Stimulated activated CD8-positive, alpha-beta memory T cell treated with anti-CD3 and anti-CD28 coated beads, Interleukin-7, amount 100 ng/mL, for 4 hours (primary cell): ENCODE data around the gene ICAM3.

Experiments
- DNase-seq, 2 donors: peaks; one replicate each; pipeline ENCODE4 v3.0.0-alpha.2; 2020; ENCODE audit warnings: low read depth in 2 of 2

Gene ICAM3

DNA sequence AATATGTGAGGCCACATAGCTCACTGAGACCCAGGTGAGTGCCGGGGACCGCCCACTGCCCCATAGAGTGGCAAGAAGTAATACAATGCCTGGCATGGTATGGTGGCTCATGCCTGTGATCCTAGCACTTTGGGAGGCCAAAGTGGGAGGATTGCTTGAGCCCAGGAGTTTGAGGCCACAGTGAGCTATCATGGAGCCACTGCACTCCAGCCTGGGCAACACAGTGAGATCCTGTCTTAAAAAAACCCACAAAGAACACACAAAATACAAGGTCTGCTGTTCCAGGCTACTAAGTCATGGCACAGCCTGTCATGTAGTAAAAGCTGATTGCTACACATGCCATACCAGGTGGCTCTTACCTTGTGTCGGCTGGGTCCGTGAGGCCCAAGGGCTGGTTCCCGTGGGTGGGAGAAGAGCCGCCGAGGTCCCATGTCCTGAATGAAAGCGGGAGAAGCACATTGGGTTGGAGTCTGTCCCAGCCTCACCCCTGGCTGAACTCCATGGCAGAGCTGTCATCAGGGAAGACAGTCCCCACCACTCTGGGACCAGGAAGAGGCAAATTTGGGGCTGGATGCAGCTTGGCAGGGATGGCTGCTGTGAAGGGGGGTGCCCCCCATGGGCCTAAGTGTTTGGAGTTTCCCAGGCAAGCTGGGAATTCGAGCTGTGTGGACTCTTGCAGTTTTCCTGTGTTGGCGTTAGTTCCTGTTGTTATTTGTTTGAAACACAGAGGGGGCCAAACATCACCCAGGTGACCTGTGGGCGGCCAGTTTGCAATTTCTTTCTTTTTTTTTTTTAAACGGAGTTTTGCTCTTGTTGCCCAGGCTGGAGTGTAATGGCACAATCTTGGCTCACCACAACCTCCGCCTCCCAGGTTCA lies 20.4 kb downstream of the ICAM3 start:
- DNase-seq, result no peak

DNA sequence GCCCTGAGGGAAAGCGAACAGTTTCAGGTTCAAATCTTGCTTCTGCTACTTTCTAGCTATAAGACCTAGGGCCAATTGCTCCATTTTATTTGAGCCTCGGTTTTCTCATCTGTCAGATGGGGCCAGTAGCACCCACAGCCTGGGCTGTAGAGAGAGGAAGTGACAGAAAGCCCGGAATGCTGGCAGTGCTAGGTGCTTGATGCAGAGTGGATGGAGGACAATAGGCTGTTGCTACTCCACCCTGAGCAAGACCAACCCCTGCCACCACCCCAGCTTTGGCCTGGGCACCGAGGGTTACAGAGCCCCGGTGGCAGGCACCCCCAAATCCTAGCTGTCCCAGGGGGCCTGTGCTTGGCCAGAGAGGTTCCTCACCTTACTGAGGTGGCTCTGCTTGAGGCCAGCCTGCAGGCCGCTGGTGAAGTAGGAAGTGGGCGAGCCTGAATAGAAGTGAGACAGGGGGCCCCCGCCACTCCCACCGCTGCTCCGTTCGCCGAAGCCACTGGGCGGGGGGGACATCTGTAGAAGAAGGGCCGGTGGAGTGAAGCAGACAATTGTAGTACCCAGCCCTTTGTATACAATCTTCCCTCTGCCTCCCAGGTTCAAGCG lies 21.5 kb downstream of the ICAM3 start:
- DNase-seq, result no peak

DNA sequence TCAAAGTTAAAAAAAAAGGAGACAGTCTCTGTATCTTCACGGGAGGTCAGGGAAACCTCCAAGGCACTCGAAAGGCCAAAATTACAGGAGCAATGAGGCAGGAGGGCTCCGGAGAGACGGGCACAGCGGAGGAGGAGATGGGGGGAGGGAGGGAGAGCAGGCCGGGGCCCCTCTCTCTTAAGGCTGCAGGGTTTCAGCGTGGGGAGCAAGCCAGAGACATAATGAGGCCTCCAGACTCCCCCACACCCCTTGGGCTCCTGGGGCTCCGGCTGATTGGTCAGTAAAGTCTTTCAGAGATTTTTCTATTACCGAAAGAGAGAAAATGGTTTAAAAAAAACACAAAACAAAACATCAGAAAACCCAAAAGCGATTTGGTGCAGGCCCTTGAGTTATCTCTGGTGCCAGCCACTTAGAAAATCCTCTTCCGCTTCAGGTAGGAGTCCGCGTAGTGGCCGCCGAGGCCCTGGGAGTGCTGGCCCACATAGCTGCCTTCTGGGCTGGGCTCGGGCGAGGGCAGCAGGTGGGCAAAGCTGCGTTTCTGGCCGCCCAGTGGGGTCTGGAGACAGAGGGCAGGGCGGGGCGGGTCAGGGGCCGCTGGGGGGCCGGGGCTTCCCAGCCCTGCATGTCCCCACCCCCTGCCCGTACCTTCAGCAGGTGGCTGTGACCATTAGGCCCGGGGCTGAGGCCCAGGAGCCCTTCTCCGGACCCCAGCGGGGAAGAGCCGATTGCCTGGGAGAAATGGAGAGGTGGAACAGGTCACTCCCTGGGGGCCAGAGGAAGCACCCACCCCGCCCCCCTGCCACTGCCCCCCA lies 22.2 kb downstream of the ICAM3 start:
- DNase-seq, result no peak

DNA sequence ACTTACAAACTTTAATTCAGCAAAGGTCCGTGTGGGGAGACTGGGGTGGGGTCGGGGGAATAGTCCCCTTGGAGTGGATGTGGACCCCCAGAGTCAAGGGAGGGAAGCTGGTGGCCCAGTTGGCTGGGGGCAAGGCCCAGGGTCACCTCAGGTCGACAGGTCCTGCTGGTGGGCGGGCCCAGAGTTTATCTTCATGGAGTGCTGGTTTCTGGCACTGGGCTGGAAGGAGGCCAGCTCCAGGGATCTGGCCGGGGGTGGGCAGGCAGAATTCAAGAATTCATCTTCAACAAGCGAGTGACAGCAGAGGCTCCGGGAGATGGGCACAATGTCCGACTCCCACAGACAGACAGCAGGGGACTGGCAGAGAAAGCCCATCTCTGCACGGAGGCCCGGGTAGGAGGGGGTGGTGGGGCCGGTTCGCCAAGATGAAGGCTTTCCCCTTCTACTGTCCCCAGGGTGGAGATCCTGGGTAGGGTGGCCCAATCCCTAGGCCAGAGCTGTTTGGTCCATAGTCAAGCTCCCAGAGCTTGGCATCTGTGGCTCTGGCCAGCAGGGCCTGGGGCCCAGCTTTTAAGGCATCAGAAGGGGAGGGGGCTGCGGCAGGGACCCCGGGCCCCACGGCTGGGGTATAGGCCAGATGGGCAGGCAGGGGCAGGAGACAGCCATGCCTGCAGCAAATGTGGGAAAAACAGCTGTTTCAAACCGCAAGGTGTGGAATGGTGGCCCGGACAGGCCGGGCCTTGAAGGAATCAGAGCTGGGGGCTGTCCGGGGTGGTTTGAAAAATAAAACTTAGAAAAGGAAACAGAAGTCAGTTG lies 23.0 kb downstream of the ICAM3 start:
- no peak for DNase-seq

DNA sequence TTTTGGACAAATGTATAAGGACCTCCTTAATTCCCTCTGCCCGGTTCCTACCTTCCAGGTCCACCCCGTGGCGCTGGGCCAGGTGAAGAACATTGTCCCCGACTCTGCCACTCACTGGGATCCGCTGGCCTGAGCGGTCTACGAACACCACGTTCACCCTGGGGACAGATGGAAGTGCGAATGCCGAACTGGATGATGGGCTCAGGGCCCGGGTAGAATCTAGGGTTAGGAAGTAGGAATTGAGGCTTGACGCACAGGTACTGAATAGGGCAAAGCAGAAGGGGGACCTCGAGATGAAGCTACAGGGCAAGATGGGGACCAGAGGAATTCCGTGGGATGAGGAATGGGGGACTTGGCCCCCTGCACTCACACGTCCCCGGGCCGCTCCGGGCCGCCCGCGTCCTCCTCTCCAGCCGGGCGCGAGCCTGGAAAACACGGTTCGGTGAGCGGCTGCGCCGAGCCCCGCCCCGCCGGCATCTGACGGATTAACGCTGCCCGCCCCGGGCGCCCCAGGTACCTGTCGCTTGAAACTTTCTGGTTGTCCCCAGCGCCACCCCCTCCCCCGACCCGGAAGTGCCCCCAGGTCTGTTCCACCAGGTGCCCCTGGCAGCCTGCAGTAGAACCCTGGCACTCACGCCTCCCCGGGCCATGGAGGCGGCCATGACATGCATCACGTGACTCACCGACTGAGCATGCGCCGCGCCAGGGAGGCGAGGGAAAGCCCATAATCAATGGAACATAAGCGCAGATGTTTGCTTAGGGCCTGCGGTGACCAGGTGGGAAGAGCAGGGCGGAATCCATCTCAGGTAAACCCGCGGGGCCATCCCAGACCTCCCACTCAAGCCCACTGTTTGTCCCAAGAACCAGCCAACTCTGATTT lies 23.8 kb downstream of the ICAM3 start, which contains the start of gene FDX2:
Gene FDX2 (minus strand): TSS at position 681 of the 880 bp plus-strand sequence. CDS start 19 bp downstream, at position 662.
- peak; percentile 86 to 87 for DNase-seq

DNA sequence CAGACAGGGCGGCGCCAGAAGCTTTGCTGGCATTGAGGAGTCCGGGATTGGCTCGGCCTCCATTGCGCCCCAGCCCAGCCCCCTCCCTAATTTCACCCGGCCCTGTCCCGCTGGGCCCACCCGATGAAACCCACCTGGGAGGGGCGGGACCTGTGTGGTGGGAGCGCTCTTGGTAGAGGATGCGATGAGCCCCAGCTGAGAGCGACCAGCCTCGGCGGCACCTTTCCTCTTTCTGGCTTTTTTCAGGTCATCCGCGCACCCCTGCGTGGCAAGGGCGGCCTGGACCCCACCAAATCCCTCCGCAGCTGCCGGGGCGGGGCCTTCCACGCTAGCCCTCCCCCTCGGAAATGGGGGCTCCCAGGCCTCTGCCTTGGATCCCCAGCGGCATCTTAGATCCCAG lies 30.0 kb downstream of the ICAM3 start, which contains the start of gene ZGLP1:
Gene ZGLP1 (minus strand): TSS at position 393 of the 400 bp plus-strand sequence.
- no peak for DNase-seq

DNA sequence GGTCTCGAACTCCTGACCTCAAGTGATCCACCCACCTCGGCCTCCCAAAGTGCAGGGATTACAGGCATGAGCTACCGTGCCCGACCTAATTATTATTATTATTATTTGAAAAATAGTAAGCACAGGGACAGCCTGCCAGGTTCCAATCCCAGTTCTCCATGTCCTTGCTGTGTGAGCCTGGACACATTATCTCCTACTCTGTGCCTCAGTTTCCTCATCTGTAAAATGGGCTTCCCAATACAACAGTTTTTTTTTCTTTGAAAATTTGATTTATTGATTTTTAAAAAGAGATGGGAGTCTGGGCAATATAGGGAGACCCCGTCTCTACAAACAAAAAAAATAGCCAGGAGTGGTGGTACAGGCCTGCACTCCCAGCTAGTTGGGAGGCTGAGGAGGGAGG lies 33.1 kb downstream of the ICAM3 start:
- no peak for DNase-seq

DNA sequence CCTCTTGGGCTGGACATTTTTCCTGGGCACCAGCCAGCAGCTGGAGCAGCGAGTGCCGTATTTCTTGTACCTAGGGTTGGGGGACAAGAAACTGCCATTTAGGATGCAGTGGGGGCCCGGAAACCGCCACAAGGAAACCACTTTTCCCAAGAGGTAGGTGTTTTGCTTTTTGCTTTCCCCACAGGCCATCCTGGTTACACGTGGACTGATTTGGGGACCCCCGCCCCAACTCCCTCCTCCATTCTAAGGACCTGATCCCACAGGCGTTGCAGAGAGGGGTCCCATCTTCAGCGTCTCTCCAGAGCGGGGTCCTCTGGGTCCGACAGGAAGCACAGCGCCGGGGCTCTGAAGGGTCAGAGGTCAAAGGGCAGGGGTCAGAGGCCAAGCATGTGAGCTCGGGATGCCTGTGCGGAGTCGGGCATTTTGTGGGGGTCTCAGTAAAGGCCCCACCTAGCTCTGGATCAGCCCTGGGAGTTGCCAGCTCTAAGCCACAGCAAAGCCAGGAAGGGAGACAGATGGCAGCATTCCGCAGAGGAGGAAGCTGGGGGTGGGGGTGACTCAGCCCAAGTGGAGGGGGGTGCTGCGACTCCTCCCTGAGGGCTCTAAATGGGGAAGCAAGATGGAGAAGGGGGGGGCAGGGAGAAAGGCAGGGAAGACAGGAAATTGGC lies 34.2 kb downstream of the ICAM3 start:
- DNase-seq, result no peak

DNA sequence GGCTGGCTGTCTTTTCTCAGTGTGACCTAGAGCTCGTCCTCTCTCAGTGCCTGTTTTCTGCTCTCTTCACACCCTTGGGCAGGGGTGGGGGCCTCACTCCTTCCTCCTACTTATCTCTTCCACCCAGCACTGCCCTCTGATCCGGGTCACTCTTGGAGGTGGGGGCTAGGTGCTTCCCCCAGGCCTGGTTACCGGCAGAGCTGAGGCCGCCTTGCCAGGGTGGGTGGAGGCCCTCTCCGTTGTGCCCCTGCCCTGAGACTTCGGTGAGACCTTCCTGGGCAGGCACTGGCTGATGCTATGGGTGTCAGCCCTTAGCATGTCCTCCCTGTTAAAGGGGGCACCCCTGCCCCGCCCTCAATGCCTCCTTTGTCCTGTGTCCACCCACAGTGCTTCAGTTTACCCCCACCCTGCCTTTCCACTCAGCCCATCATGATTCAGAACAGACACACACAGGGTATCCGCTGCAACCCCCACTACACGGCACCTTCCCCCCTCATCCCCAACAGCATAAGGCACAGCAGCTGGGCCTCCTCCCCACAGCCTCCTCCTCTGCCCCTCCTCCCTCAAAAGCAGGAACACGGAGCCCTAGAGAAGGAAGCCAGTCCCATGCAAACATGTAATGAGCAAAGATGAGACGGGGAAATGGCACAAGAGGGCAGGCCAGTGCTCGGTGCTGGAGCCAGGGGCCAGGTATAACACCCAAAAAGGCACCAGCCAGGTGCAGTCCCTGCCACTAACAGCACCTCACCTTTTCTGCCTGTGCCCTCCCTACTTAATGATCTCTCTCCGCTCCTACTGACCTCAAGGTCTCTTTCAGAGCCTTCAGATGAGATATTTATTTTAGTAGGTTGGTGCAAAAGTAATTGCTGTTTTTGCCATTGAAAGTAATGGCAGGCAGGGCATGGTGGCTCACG lies 39.6 kb downstream of the ICAM3 start:
- DNase-seq, result no peak

DNA sequence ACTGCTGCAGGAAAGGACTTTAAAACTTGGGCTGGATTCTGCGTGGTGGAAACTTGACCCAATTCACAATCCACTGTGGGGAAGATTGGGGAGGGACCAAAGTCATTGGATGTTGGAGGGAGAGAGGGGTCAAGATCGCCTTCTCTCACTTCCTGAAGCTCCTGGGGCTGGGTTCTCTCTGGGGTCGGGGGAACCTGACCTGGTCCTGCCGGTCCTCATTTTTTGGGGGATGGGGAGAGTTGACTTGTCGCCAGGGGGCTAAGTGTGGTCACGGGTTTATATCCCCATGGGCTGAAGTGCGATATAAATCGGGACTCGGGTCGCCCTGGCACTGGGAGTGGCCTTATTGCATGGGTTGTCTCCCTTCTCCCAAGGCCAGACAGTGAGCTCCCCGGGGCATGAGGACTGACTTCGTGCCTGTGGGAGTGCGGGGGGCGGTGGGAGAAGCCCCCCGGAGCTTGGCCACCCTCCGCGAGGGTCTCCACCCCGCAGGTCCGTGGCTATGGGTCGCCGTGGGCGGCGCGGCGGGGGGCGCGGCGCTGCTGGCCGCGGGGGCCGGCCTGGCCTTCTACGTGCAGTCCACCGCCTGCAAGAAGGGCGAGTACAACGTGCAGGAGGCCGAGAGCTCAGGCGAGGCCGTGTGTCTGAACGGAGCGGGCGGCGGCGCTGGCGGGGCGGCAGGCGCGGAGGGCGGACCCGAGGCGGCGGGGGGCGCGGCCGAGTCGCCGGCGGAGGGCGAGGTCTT lies 43.4 kb downstream of the ICAM3 start:
- DNase-seq, result no peak

DNA sequence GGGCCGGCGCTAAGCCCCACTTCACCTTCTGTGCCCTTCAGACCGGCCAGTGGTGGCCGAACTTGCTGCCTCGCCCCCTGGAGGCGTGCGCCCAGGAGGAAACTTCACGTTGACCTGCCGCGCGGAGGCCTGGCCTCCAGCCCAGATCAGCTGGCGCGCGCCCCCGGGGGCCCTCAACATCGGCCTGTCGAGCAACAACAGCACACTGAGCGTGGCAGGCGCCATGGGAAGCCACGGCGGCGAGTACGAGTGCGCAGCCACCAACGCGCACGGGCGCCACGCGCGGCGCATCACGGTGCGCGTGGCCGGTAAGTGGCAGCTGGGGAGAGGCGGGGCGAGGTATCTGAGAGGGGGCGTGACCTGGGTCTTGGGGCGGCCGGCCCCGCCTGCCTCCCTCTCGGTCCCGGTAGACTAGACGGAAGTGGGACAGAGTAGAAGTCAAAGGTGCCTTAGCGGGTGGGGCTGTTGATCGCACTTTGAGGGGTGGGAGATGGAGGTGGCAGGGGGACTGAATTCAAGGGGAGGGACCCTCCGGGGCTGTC lies 44.0 kb downstream of the ICAM3 start:
- DNase-seq, result peak in 1 of 2 donors; percentile 62

DNA sequence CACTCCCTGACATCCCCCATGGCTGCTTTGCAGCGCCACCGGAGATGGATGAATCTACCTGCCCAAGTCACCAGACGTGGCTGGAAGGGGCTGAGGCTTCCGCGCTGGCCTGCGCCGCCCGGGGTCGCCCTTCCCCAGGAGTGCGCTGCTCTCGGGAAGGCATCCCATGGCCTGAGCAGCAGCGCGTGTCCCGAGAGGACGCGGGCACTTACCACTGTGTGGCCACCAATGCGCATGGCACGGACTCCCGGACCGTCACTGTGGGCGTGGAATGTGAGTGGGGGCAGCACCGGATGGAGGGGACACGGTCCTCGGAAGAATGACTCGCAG lies 45.1 kb downstream of the ICAM3 start:
- DNase-seq, result no peak

DNA sequence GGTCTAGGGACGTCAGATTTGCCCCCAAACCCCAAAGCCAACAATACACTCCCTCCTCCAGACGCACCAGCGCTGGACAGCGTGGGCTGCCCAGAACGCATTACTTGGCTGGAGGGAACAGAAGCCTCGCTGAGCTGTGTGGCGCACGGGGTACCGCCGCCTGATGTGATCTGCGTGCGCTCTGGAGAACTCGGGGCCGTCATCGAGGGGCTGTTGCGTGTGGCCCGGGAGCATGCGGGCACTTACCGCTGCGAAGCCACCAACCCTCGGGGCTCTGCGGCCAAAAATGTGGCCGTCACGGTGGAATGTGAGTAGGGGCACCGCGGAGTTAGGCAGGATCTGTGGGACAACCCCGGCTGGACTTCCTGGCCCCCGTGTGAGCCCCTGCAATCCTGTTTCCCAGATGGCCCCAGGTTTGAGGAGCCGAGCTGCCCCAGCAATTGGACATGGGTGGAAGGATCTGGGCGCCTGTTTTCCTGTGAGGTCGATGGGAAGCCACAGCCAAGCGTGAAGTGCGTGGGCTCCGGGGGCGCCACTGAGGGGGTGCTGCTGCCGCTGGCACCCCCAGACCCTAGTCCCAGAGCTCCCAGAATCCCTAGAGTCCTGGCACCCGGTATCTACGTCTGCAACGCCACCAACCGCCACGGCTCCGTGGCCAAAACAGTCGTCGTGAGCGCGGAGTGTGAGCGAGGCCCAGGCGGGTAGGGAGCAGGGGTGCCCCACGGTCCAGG lies 45.6 kb downstream of the ICAM3 start:
- no peak for DNase-seq

DNA sequence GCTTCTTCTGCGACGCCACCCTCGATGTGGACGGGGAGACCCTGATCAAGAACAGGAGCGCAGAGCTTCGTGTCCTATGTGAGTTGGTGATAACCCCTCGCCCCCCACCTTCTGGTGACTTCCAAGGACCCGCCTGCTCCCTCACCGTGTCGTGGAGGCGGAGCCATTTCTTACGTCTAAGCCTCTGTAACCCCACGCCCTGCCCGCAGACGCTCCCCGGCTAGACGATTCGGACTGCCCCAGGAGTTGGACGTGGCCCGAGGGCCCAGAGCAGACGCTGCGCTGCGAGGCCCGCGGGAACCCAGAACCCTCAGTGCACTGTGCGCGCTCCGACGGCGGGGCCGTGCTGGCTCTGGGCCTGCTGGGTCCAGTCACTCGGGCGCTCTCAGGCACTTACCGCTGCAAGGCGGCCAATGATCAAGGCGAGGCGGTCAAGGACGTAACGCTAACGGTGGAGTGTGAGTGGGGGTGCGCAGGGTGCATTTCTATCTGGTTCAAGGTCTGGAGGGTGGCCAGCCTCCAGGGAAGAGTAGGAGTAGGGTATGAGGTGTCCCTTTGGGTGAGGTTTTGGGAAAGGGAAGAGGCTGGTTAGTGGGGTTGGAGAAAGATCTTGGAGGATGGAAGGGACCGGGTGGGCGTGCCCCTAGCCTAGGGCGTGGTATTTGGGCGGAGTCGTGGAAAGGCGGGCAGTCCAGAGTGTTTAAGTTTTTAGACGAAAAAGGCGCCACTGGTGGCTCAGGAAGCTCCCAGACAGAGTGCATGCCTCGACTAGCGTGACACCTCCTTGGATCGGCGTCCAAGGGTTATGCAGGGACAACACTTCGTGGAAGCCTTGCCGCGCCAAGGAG lies 46.4 kb downstream of the ICAM3 start:
- DNase-seq, result no peak

DNA sequence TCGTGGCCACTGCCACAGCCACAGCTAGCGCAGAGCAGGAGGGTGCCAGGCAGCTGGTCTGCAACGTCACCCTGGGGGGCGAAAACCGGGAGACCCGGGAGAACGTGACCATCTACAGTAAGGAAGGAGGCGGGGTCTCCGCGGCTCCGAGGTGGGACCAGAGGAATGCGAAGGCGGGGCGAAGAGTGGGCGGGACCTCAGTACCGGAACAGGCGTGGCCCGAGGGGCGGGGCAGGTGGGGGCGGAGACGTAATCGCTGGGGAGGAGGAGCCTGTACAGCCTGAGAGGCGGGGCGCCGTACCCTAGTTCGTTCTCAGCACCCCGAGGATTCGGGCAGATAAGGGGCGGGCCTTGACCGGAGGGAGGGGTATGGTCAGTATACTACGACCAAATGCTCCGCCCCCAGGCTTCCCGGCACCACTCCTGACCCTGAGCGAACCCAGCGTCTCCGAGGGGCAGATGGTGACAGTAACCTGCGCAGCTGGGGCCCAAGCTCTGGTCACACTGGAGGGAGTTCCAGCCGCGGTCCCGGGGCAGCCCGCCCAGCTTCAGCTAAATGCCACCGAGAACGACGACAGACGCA lies 47.1 kb downstream of the ICAM3 start:
- peak; percentile 60 to 69 for DNase-seq
